ENCODE data around the gene CYTH2. TPM values are rescaled to one million over a fixed set of nuclear protein-coding genes. Genes with fewer than 3 reads are reported as not detected.

The CYTH2 gene
- total and polyA plus RNA-seq, 7 donors, result 21.8 to 45.2 (median 36.6) TPM

GRCh38 chr19:48508729-48509411, 39.7 kb downstream of the CYTH2 start:
- Histone ChIP-seq H3K4me3 (no peak overlapping the region), H3K4me1 (no peaks in the 10 kb centered on the region), H3K27ac (no peak overlapping the region), H3K27me3 (ENCODE audit: insufficient read depth in 3 of 3, low read length in 2 of 3) (peaks cover 0 to 28% (median 4%) of the 10 kb centered on the region in 3 donors), H3K36me3 (ENCODE audit: insufficient read depth in 1 of 2, low read depth in 1 of 2) (no peaks in the 10 kb centered on the region), H3K9me3 (no peaks in the 10 kb centered on the region)
- WGBS, 3 donors, result 80 to 85% (median 82%) methylated on average over 26 to 32 of the region's 32 CpGs
- TF ChIP-seq, protein P1, sequence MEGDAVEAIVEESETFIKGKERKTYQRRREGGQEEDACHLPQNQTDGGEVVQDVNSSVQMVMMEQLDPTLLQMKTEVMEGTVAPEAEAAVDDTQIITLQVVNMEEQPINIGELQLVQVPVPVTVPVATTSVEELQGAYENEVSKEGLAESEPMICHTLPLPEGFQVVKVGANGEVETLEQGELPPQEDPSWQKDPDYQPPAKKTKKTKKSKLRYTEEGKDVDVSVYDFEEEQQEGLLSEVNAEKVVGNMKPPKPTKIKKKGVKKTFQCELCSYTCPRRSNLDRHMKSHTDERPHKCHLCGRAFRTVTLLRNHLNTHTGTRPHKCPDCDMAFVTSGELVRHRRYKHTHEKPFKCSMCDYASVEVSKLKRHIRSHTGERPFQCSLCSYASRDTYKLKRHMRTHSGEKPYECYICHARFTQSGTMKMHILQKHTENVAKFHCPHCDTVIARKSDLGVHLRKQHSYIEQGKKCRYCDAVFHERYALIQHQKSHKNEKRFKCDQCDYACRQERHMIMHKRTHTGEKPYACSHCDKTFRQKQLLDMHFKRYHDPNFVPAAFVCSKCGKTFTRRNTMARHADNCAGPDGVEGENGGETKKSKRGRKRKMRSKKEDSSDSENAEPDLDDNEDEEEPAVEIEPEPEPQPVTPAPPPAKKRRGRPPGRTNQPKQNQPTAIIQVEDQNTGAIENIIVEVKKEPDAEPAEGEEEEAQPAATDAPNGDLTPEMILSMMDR (IDR thresholded peaks at IDR 0.05), result no peak
- ATAC-seq (no peak), DNase-seq (no peak)
- intact Hi-C loops (cut with DNase I), result loop anchor here in 1 of 2 donors (5.0 kb wide), 1 partner anchor 73 kb away; no protein-coding TSS in a partner anchor

DNA sequence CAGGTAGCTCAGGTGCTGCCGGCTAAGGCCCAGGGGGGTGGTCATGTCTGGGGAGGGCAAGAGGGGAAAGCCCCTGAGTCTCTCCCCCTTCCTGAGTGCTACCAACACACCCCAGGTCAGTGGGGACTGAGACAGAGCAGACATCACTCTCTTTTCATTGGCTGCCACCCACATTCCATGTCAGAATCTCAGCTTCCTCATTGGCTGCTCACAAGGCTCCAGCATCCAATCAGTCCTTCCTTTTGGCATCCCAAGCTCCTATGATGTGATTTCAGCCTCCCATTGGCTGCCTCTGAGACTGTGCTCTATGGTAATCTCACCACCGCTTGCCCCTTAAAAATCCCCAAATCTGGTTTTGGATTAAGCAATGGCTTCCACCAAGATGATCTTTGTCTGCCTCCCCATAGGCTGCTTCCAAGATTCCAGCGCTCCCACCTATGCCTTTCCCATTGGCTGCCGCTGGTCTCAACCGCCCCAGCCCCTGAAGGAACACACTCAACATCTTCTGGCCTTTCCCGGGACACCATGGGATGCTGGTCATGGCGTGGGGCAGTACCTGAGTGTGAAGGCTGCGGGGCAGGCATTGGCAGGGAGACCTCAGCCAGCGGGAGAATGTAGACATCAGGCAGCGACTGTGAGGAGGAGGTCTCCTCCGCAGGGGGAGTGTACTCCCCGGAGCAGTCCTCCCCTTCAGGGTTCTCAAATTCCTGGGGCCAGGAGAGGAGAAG, 40.5 kb downstream of the CYTH2 start:
- H3K36me3 ChIP-seq (ENCODE audit: insufficient read depth in 1 of 2, low read depth in 1 of 2), result no peaks in the 10 kb centered on the region
- intact Hi-C loops (cut with DNase I), result loop anchor here (5.0 kb wide), 2 partner anchors 58 to 73 kb away; no protein-coding TSS in a partner anchor
- DNase-seq, result no peak
- peaks cover 0 to 28% (median 4%) of the 10 kb centered on the region in 3 donors for H3K27me3 ChIP-seq (ENCODE audit: insufficient read depth in 3 of 3, low read length in 2 of 3)
- ATAC-seq, result no peak
- H3K27ac ChIP-seq, result no peak overlapping the region
- TF ChIP-seq, protein P1 (IDR thresholded peaks at IDR 0.05), result no peak
- no peaks in the 10 kb centered on the region for H3K4me1 ChIP-seq
- WGBS, 3 donors, result 75 to 79% (median 78%) methylated on average over 12 of the region's 12 CpGs
- H3K9me3 ChIP-seq, result no peaks in the 10 kb centered on the region
- H3K4me3 ChIP-seq, result no peak overlapping the region

DNA sequence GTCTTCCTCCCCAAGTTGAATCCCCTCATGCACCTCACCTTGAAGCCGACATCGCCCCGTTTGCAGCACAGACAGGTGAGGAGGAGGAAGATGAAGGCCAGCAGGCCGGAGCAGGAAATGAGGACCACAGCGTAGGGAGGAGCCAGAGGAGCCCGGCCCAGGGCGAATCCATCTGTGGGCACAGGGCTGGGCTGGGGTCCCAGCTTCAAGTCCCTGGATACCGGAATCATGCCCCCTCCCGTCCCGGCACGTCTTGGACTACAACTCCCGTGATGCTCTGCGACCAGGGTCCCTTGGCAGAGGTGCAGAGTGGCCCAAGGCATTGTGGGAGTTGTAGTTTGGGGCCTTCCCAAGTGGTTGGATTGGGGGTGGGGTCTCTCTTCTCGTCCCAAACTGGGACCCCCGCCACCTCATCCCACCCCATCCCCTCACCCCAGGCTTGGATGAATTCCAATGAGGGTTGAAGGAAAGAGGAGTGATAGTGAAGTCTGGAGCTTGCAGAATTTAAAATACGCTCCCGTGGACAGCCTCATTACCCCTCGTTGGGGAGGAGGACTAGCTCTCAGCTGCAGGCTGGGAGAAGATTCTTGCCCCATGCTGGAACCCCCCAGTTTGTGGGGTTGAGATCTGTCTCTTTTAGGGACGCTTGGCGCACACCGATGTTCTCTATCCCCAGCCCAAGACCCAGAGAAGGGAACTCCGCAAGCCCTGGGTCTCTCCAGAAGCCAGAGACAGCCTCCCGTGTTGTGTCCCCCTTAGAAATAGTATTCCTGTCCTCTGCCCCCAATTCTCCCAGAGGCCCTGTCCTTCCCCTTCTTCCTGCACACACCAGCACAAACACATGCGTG, 41.5 kb downstream of the CYTH2 start:
- Histone ChIP-seq H3K9me3 (no peaks in the 10 kb centered on the region), H3K4me3 (peak overlapping the region; percentile 41), H3K36me3 (ENCODE audit: insufficient read depth in 1 of 2, low read depth in 1 of 2) (no peaks in the 10 kb centered on the region), H3K27me3 (ENCODE audit: insufficient read depth in 3 of 3, low read length in 2 of 3) (peaks cover 0 to 28% (median 4%) of the 10 kb centered on the region in 3 donors), H3K4me1 (no peaks in the 10 kb centered on the region), H3K27ac (no peak overlapping the region)
- ATAC-seq, result peak; percentile 76 to 87 (median 83)
- DNase-seq, result peak; percentile 67 to 81
- WGBS, 3 donors, result 10 to 18% (median 12%) methylated on average over 24 of the region's 24 CpGs
- intact Hi-C loops (cut with DNase I), result loop anchor here in 1 of 2 donors (5.0 kb wide), 2 partner anchors 57 to 72 kb away; no protein-coding TSS in a partner anchor
- TF ChIP-seq, protein P1 (IDR thresholded peaks at IDR 0.05), result no peak

DNA sequence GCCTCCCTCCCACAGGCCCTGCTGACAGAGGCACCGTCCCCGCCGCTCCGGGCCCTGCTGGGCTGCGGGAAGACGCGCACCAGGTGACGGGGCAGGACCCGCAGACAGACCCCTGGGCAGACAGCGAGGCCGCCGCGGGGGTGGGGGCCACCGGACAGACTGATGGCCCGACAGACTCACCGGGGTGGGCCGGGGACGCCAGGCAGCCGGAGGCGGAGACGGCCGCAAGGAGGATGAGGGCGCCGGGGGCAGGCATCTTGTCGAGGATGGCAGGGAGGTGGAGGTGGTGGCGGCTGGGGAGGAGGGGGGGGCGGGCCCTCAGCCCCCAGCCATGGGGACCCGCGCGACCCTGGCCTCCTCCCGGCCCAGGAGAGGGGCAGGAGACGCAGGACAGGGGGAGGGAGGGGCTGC, 42.2 kb downstream of the CYTH2 start:
- intact Hi-C loops (cut with DNase I), result loop anchor here in 1 of 2 donors (5.0 kb wide), 2 partner anchors 56 to 71 kb away; no protein-coding TSS in a partner anchor
- TF ChIP-seq, protein P1 (IDR thresholded peaks at IDR 0.05), result no peak
- Histone ChIP-seq H3K4me1 (no peaks in the 10 kb centered on the region), H3K4me3 (no peak overlapping the region), H3K9me3 (no peaks in the 10 kb centered on the region), H3K36me3 (ENCODE audit: insufficient read depth in 1 of 2, low read depth in 1 of 2) (no peaks in the 10 kb centered on the region), H3K27ac (no peak overlapping the region), H3K27me3 (ENCODE audit: insufficient read depth in 3 of 3, low read length in 2 of 3) (peaks cover 0 to 28% (median 4%) of the 10 kb centered on the region in 3 donors)
- 1 to 2% (median 2%) methylated on average over 22 to 31 of the region's 32 CpGs for WGBS, 3 donors
- ATAC-seq (no peak), DNase-seq (no peak)
